Cardiac fibroblast (primary cell): ENCODE measurements around the gene ARHGAP8.
"Not testable (repeated sequence)": the region's sequence is repeated elsewhere in the genome, so short reads cannot be mapped to it uniquely, and the experiment has no call there.

Source experiments
- DNase-seq, 2 donors: peaks; one replicate each; pipeline versions ENCODE4 v3.0.0 to v3.0.0-alpha.2; 2010; ENCODE audit warnings: low read depth in 2 of 2
- H3K4me3 ChIP-seq, 2 donors: replicated peaks in 1 of 2; 1 replicate in 1 of 2; 2 replicates in 1 of 2; pipeline ENCODE4 v1.5.1; 2011; ENCODE audit warnings: low read depth in 2 of 2, low read length in 2 of 2, mild to moderate bottlenecking in 2 of 2, moderate library complexity in 1 of 2
- TF ChIP-seq, protein P1 (sequence below): IDR thresholded peaks from one replicate; pipeline ENCODE4 v1.5.1; 2011; ENCODE audit warnings: low read depth, mild to moderate bottlenecking, low read length, inconsistent platforms

Gene ARHGAP8

DNA sequence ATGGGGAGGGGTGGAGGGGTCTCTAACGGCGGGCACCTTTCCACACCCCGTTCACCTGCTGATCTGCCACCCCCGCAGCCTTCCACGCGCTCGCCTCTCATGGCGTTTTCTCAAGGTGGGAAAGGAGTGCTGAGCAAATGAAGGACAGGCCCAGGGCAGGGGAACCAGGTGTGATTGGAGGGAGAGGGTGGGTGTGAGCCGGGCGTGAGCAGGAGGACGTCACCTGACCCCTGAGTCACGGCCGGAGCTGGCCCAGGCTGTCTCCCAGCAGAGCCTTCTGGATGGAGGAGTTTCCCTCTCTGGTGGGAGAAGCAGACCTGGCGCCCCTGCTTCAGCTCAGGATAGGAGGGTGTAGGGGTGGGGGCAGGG, 14.0 kb upstream of the ARHGAP8 start:
- TF ChIP-seq, protein P1, sequence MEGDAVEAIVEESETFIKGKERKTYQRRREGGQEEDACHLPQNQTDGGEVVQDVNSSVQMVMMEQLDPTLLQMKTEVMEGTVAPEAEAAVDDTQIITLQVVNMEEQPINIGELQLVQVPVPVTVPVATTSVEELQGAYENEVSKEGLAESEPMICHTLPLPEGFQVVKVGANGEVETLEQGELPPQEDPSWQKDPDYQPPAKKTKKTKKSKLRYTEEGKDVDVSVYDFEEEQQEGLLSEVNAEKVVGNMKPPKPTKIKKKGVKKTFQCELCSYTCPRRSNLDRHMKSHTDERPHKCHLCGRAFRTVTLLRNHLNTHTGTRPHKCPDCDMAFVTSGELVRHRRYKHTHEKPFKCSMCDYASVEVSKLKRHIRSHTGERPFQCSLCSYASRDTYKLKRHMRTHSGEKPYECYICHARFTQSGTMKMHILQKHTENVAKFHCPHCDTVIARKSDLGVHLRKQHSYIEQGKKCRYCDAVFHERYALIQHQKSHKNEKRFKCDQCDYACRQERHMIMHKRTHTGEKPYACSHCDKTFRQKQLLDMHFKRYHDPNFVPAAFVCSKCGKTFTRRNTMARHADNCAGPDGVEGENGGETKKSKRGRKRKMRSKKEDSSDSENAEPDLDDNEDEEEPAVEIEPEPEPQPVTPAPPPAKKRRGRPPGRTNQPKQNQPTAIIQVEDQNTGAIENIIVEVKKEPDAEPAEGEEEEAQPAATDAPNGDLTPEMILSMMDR = no peak
- H3K4me3 ChIP-seq = no peak overlapping the region
- DNase-seq = no peak

DNA sequence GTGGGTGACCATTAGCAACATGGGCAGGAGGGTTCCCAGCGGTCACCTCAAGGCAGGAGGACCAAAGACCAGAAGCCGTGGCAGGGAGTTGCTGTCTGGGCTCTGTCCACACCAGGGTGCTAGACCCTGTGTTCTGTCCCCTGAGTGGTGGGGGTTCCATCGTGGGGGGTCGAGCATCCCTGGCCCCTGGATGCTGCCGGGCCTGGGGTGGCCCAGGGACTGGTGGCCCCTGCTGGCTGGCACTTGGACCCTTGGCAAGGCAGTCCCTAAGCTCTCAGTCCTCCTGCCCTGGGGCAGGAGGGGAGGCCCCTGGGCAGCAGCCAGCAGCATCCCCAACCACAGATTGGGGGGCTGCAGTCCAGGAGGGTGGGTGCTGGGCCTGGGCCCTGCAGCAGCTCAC, 13.4 kb upstream of the ARHGAP8 start:
- DNase-seq = no peak
- TF ChIP-seq, protein P1 = no peak
- no peak overlapping the region for H3K4me3 ChIP-seq

DNA sequence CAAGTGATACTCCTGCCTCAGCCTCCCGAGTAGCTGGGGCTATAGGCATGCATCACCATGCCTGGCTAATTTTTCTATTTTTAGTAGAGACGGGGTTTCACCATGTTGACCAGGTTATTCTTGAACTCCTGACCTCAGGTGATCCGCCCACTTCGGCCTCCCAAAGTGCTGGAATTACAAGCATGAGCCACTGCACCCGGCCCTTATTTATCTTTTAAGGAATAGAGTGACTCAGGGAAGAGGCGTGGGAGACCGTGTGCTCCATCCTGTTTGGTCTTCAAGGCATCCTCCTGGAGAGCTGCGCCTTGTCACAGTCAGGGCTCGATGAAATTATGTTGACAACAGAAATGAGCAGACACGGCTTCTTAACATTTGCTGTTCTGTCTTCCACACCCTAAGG, 12.7 kb upstream of the ARHGAP8 start:
- peak; percentile 55 to 65 for DNase-seq
- not testable (repeated sequence) for H3K4me3 ChIP-seq

DNA sequence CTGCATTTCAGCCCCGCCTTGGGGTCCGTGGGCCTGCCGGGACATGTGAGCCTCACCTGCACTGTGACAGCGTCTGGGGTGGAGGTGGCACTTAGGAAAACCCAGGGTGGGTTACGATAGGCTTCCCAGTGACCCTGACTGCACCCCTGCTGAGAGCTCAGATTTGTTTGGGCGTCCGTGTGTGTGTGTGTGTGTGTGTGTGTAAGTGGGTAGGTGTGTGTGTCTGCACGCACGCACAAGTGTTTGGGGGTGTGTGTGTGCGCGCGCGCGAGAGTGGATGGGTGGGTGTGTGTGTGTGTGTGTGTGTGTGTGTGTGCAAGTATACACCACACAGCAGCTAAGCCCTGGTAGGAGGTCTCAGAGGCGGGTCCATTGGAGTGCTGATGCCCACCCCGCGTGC, 12.1 kb upstream of the ARHGAP8 start:
- DNase-seq = no peak
- no peak overlapping the region for H3K4me3 ChIP-seq
- TF ChIP-seq, protein P1 = no peak

DNA sequence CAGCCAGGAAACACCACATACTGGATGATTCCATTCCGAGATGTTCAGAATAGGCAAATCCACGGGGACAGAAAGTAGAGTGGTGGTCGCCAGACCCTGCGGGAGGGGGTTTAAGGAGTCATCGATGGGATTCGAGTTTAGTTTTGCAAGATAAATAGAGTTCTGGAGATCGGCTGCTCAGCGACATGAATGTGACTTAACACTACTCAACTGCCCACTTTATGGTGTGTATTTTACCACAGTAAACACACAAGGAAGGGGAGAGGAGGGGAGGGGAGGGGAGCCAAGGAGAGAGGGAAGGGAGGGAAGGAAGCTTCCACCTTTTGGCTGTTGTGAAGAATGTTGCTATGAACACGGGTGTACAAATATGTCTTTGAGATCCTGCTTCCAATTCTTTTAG, 10.4 kb upstream of the ARHGAP8 start:
- TF ChIP-seq, protein P1 = no peak
- no peak overlapping the region for H3K4me3 ChIP-seq
- no peak for DNase-seq

DNA sequence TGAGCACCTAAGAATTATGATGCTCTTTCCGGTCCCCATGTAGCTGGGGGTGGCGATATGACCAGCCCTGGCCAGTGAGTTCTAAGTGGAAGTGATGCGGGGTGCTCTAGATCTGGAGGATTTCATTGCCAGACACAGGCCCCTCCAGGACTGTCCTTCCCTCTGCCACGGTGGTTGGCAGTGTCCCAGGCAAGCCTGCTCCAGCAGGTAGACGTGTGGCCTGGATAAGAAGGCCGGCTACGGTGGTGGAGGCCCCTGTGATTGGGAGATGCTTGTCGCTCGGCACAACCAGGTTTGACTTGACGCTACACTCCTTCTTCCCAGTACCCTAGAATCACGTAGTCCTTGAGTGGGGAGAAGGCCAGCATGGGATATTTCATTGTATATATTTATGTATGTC, 9.1 kb upstream of the ARHGAP8 start:
- no peak overlapping the region for H3K4me3 ChIP-seq
- TF ChIP-seq, protein P1 = no peak
- no peak for DNase-seq

DNA sequence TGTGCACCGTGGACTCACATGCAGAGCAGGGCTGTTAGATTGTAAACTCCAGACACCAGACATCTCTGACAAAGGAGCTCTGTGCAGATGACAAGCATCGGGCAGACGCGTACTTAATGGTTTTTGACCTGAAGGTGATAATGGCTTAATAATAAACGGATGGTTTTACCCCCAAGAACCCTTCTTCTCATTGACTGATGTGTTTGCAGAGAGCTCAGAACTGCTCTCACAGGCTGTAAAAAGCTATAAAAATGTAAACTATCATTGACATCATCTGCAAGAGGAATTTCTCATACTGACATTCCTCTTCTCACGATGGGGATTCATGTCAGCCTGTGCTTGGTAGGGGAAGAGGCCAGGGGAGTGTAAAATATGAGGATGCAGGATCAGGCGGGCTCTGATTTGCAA, 8.6 kb upstream of the ARHGAP8 start:
- TF ChIP-seq, protein P1 = no peak
- no peak overlapping the region for H3K4me3 ChIP-seq
- no peak for DNase-seq
